IPS-20b (cell line): ENCODE data around the gene DIP2B.

Experiments used
- H3K27ac ChIP-seq: one replicate; pipeline ENCODE4 v1.5.1; 2013; ENCODE audit warnings: low read length
- H3K27me3 ChIP-seq: 2 replicates; pipeline ENCODE4 v1.6.1; 2013; ENCODE audit warnings: mild to moderate bottlenecking, low read length, inconsistent platforms; ENCODE audit not compliant: insufficient read depth
- H3K36me3 ChIP-seq: 2 replicates; pipeline ENCODE4 v1.6.1; 2013; ENCODE audit warnings: low read depth, mild to moderate bottlenecking, inconsistent platforms, low read length, moderate library complexity; ENCODE audit not compliant: insufficient read depth
- H3K4me1 ChIP-seq: 2 replicates; pipeline ENCODE4 v1.6.1; 2013; ENCODE audit warnings: mild to moderate bottlenecking, control low read depth, inconsistent platforms, low read length, moderate library complexity; ENCODE audit not compliant: insufficient read depth
- H3K4me3 ChIP-seq: 2 replicates; pipeline ENCODE4 v1.5.1; 2013; ENCODE audit warnings: mild to moderate bottlenecking, low read length, inconsistent platforms
- H3K9ac ChIP-seq: 2 replicates; pipeline ENCODE4 v1.6.1; 2013; ENCODE audit warnings: low read depth, mild to moderate bottlenecking, inconsistent platforms, low read length, moderate library complexity
- H3K9me3 ChIP-seq: 2 replicates; pipeline ENCODE4 v1.6.1; 2013; ENCODE audit warnings: mild to moderate bottlenecking, low read depth, low read length, inconsistent platforms; ENCODE audit not compliant: insufficient read depth

Gene DIP2B

DNA sequence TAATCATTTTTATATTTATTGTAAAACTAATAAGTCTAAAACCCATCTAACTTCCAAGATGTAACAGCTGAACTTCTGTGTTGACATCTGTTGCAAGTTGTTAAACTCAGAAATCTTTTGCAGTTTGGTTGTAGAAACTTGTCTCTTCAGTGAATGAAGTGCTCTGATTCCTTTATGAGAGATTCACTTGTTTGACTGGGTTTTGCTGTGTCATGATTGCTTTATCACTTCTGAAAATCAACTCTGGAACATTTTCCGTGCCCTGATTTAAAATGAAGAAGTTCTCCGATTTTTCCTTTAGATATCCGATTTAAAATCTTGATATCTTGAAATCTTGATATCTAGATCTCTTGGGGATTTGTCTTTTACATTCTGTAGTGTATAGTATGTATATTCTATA, 65.1 kb downstream of the DIP2B start:
- Histone ChIP-seq H3K27me3 (no peaks in the 10 kb centered on the region), H3K36me3 (no peaks in the 10 kb centered on the region), H3K27ac (no peak overlapping the region), H3K9me3 (no peaks in the 10 kb centered on the region), H3K9ac (no peak overlapping the region), H3K4me1 (peaks cover 47% of the 10 kb centered on the region), H3K4me3 (no peak overlapping the region)

- no peaks in the 10 kb centered on the region for H3K27me3 ChIP-seq
- no peaks in the 10 kb centered on the region for H3K9me3 ChIP-seq
- no peak overlapping the region for H3K9ac ChIP-seq
- H3K4me3 ChIP-seq, result no peak overlapping the region
- no peak overlapping the region for H3K27ac ChIP-seq
- no peaks in the 10 kb centered on the region for H3K36me3 ChIP-seq
- peaks cover 51% of the 10 kb centered on the region for H3K4me1 ChIP-seq
These were observed 67.0 kb downstream of the DIP2B start for GRCh38 chr12:50571786-50572185.

DNA sequence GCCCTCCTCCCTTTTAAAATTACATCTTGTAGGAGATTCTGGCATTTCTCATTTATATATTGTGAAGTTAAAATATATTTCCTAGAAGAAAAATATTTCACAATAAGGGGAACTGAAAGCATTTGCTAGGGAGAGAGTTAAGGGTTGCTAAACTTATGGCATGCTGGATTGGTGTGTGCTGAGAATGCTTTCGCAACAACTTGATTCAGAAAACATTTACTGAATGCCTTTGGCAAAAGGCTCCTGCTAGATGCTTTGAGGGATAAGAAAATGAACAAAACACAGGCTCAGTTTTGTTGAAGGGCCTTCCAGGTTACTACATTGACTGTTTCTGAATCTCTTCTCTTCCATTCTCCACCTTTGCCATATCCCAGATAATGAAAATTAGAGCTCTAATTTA, 67.5 kb downstream of the DIP2B start:
- Histone ChIP-seq H3K9me3 (no peaks in the 10 kb centered on the region), H3K4me1 (peaks cover 51% of the 10 kb centered on the region), H3K9ac (no peak overlapping the region), H3K36me3 (no peaks in the 10 kb centered on the region), H3K4me3 (no peak overlapping the region), H3K27ac (no peak overlapping the region), H3K27me3 (no peaks in the 10 kb centered on the region)

- peaks cover 50% of the 10 kb centered on the region for H3K4me1 ChIP-seq
- H3K27me3 ChIP-seq, result no peaks in the 10 kb centered on the region
- H3K27ac ChIP-seq, result no peak overlapping the region
- H3K9me3 ChIP-seq, result no peaks in the 10 kb centered on the region
- H3K36me3 ChIP-seq, result no peaks in the 10 kb centered on the region
- no peak overlapping the region for H3K4me3 ChIP-seq
- H3K9ac ChIP-seq, result no peak overlapping the region
These were observed 68.0 kb downstream of the DIP2B start for GRCh38 chr12:50572760-50573159.

- Histone ChIP-seq H3K9ac (no peak overlapping the region), H3K9me3 (no peaks in the 10 kb centered on the region), H3K4me3 (no peak overlapping the region), H3K4me1 (peaks cover 45% of the 10 kb centered on the region), H3K27me3 (no peaks in the 10 kb centered on the region), H3K36me3 (no peaks in the 10 kb centered on the region), H3K27ac (no peak overlapping the region)
These were observed 68.5 kb downstream of the DIP2B start for GRCh38 chr12:50573271-50573670.

GRCh38 chr12:50574601-50575348, 70.0 kb downstream of the DIP2B start:
- Histone ChIP-seq H3K4me1 (peaks cover 37% of the 10 kb centered on the region), H3K9me3 (no peaks in the 10 kb centered on the region), H3K36me3 (no peaks in the 10 kb centered on the region), H3K27me3 (no peaks in the 10 kb centered on the region), H3K4me3 (peak overlapping the region; percentile 31), H3K27ac (peak overlapping the region; percentile 65), H3K9ac (peak overlapping the region; percentile 29; the same call in 1 of the 2 replicates)

DNA sequence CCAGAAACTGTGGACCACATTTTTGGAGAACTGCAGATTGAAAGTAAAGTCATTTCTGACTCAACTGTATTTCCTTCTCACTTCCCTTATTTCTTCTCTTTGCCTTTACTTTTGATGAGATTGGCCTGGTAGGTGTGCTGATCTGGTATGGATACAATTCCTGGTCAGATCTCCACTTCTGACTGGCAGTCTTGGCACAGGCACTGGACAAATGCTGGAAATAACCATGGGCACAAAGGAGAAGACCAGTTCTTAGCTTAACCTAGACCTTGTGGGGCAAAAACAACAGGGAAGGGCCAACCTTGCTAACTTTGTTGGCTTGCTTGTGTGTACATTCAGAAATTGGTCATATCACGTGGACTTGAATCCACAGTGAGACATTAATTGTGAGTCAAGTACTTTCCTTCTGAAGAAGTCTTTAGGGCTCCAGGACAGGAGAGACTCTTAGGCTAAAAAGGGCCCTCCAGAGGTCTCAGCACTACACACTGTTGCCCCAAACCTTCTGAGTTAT, 75.0 kb downstream of the DIP2B start:
- no peak overlapping the region for H3K4me3 ChIP-seq
- no peak overlapping the region for H3K27ac ChIP-seq

GRCh38 chr12:50580436-50580835, 75.7 kb downstream of the DIP2B start:
- Histone ChIP-seq H3K36me3 (no peaks in the 10 kb centered on the region), H3K4me1 (peaks cover 7% of the 10 kb centered on the region; the same call in 1 of the 2 replicates), H3K27me3 (no peaks in the 10 kb centered on the region), H3K9me3 (no peaks in the 10 kb centered on the region), H3K9ac (no peak overlapping the region), H3K4me3 (no peak overlapping the region), H3K27ac (no peak overlapping the region)

More for the DNA sequence above, 75.0 kb downstream of the DIP2B start:
- Histone ChIP-seq H3K27me3 (no peaks in the 10 kb centered on the region), H3K36me3 (no peaks in the 10 kb centered on the region), H3K9ac (no peak overlapping the region), H3K4me1 (peaks cover 8% of the 10 kb centered on the region; the same call in 1 of the 2 replicates), H3K9me3 (no peaks in the 10 kb centered on the region)

GRCh38 chr12:50581226-50582184, 76.7 kb downstream of the DIP2B start:
- Histone ChIP-seq H3K27ac (no peak overlapping the region), H3K9ac (no peak overlapping the region), H3K9me3 (no peaks in the 10 kb centered on the region), H3K27me3 (no peaks in the 10 kb centered on the region), H3K36me3 (no peaks in the 10 kb centered on the region), H3K4me3 (no peak overlapping the region), H3K4me1 (peaks cover 11% of the 10 kb centered on the region; the same call in 1 of the 2 replicates)

DNA sequence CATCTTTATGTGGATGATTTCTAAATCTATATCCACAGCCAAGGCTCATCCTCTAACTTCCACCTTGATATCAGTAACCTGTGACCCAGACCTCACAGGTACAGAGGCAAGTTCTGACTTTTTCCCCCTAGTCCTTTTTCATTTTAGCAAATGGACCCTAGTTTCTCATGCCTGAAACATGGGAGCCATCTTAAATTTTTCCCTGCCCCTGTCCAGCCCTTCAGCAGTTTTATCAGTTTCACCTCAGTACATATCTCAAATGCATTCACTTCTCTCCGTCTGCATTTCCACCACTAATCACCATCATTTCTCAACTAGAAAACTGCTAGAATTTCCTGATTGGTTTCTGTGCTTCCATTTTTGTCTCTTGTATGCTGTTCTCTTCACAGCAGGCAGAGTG, 79.3 kb downstream of the DIP2B start:
- peaks cover 11% of the 10 kb centered on the region; the same call in 1 of the 2 replicates for H3K4me1 ChIP-seq
- H3K27me3 ChIP-seq, result no peaks in the 10 kb centered on the region
- no peak overlapping the region for H3K4me3 ChIP-seq
- no peaks in the 10 kb centered on the region for H3K9me3 ChIP-seq
- no peaks in the 10 kb centered on the region for H3K36me3 ChIP-seq
- H3K9ac ChIP-seq, result no peak overlapping the region
- H3K27ac ChIP-seq, result no peak overlapping the region

DNA sequence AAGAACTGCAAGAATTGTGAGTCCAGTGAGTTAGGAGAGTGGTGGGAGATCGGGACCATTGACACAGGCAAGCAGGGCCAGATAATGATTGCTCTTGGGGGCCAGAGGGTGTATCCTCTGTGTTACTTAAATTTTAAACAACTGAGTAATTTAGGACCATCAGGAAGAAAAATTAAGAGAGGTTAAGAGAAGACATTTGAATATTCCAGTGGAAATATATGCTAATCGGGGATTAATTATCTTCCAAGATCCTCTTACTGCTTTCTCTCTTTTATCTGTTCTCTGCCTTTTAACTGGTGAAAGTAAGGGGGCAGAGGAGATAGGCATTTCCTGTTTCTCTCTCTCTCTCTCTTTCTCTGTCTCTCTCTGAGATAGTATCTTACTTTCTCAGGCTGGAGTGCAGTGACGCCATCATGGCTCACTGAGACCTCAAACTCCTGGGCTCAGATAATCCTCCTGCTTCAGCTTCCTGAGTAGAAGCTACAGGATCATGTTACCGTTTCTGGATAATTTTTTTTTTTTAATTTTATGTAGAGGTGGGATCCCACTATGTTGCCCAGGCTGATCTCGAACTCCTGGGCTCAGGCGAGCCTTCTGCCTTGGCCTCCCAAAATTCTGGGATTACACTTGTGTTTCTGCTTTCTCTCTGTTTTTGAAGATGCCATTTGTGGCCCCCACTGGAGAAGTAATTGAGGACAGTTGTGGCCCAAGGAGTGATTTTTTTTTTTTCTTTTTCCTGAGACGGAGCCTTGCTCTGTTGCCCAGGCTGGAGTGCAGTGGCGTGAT, 85.1 kb downstream of the DIP2B start:
- no peak overlapping the region for H3K27ac ChIP-seq
- no peak overlapping the region for H3K9ac ChIP-seq
- no peak overlapping the region for H3K4me3 ChIP-seq
- H3K36me3 ChIP-seq, result no peaks in the 10 kb centered on the region
- no peaks in the 10 kb centered on the region for H3K27me3 ChIP-seq
- no peaks in the 10 kb centered on the region for H3K9me3 ChIP-seq
- peaks cover 8% of the 10 kb centered on the region; the same call in 1 of the 2 replicates for H3K4me1 ChIP-seq
